GM12891 (cell line): Measurements from ENCODE around the gene LIMS1.

Experiments
- POLR2A ChIP-seq: IDR thresholded peaks from 2 replicates; pipeline ENCODE4 v1.6.1; 2011; ENCODE audit warnings: low read depth, low read length, control low read depth
- POLR2AphosphoS5 ChIP-seq: IDR thresholded peaks from 2 replicates; pipeline ENCODE4 v1.6.1; 2011; ENCODE audit warnings: low read depth, low read length, control low read depth
- SPI1 ChIP-seq: IDR thresholded peaks from 2 replicates; pipeline ENCODE4 v1.6.1; 2011; ENCODE audit warnings: low read depth, low read length, control low read depth
- TAF1 ChIP-seq: IDR thresholded peaks from 2 replicates; pipeline ENCODE4 v1.6.1; 2011; ENCODE audit warnings: low read depth, low read length, control low read depth

DNA sequence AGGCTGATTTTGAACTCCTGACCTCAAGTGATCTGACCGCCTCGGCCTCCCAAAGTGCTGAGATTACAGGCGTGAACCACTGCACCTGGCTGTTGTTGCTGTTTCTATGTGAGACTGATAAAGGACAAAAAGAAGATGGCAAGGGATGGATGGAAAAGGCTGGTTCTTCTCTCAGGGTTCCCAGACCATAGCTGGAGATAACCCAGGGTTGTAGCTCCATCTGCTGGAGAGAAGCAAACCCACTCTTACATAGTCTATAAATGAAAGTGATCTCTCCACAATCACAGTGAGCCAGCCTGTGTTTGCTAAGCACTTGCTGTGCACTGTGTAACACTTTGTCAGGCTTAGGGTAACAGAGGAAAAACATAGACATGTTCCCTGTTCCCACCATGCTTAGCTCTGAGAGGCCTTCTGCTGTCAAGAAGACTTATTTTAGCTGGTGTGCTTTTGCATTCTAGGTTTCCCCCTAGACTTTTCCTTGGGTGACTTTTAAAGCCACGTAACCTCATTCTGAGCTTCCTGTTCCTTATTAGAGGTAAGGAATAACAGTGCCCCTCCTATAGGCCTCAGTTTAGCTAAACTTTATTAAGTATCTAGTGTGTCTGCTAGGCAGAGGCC is 49.7 kb downstream of the LIMS1 start:
- TF ChIP-seq POLR2AphosphoS5 (no peak), POLR2A (no peak), SPI1 (no peak), TAF1 (no peak)
